Measurements from ENCODE around the gene ATRIP. TPM values are rescaled to one million over a fixed set of nuclear protein-coding genes. Genes with fewer than 3 reads are reported as not detected.

ATRIP gene
- total and polyA plus RNA-seq, 2 of the 8 experiments (the other 6 are each of a cell fraction or from before 2014, with no cell fraction given) = 18.5 to 20.2 TPM

DNA sequence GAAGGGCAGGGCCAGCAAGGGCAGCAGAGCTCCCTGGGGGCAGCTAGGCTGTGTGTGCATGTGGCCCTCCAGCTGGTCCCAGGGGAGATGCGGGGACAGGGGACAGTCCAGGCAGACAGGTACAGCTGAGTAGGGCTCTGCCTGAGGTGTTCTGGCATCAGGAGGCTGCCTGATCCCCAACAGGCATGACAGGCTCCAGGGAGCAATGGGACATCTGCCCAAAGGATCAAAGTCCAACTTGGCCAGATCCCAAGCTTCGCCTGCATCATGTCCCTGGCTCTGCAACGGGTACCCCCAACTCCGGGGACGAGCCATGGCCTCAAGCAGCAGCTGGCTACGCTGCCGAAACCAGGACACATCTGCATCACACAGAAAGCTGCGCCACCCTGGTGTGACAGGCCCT is 21.8 kb downstream of the ATRIP start (continued):
- TF ChIP-seq KDM1A (IDR thresholded peaks at IDR 0.05; ENCODE audit: borderline replicate concordance, low read length) = no peak
- TF ChIP-seq SIN3A (conservative IDR thresholded peaks at IDR 0.05 in 1 of 2, IDR thresholded peaks at IDR 0.05 in 1 of 2; ENCODE audit: low read depth in 1 of 2, low read length in 2 of 2) = no peak
- no peak for TF ChIP-seq CBX5 (IDR thresholded peaks at IDR 0.05; ENCODE audit: low read depth, low read length)

Data from H1 (cell line).